Measurements from ENCODE around the gene RGS8.

DNA sequence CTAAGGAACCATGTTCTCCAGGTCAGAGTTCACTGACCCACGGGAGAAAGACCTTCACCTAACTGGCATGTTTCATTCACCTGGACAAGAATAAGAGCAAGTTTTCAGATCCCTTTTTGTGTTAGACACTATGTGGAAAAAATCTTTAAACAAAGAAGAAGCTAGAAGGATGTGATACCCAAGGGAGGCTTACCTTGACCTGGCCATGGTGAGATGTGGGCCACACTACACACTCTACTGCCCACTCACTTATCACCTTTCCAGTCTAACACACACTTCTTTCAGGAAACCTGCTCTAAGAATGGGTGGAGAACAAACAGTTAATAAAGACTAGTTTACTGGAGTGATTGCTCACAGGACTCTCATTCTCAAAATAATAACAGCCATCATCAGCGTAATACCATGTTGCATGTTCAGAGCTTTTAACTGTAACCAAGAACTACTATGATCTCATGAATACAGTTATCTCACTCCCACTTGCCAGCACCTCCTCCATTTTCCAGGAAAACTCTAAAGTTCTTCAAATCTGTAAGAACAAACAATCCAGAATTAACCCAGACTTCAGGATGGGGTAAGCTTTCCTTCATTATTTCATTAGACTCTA, 1.4 kb downstream of the RGS8 start:
- TF ChIP-seq, protein P1, sequence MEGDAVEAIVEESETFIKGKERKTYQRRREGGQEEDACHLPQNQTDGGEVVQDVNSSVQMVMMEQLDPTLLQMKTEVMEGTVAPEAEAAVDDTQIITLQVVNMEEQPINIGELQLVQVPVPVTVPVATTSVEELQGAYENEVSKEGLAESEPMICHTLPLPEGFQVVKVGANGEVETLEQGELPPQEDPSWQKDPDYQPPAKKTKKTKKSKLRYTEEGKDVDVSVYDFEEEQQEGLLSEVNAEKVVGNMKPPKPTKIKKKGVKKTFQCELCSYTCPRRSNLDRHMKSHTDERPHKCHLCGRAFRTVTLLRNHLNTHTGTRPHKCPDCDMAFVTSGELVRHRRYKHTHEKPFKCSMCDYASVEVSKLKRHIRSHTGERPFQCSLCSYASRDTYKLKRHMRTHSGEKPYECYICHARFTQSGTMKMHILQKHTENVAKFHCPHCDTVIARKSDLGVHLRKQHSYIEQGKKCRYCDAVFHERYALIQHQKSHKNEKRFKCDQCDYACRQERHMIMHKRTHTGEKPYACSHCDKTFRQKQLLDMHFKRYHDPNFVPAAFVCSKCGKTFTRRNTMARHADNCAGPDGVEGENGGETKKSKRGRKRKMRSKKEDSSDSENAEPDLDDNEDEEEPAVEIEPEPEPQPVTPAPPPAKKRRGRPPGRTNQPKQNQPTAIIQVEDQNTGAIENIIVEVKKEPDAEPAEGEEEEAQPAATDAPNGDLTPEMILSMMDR (IDR thresholded peaks at IDR 0.05): no peak
- TF ChIP-seq POLR2A (IDR thresholded peaks at IDR 0.05): no peak
